Inflammatory macrophage (primary cell): ENCODE data around the gene PDE8B.

Source experiments
- DNase-seq, 2 donors: peaks; one replicate each; pipeline ENCODE4 v3.0.0-alpha.2; 2020 to 2022
- total RNA-seq, 18 experiments: gene quantifications; one replicate each; lab custom pipeline; 2026; ENCODE audit warnings: mixed read lengths in 6 of 18, inconsistent platforms in 2 of 18; lab: John Stamatoyannopoulos, UW

Gene PDE8B, protein sequence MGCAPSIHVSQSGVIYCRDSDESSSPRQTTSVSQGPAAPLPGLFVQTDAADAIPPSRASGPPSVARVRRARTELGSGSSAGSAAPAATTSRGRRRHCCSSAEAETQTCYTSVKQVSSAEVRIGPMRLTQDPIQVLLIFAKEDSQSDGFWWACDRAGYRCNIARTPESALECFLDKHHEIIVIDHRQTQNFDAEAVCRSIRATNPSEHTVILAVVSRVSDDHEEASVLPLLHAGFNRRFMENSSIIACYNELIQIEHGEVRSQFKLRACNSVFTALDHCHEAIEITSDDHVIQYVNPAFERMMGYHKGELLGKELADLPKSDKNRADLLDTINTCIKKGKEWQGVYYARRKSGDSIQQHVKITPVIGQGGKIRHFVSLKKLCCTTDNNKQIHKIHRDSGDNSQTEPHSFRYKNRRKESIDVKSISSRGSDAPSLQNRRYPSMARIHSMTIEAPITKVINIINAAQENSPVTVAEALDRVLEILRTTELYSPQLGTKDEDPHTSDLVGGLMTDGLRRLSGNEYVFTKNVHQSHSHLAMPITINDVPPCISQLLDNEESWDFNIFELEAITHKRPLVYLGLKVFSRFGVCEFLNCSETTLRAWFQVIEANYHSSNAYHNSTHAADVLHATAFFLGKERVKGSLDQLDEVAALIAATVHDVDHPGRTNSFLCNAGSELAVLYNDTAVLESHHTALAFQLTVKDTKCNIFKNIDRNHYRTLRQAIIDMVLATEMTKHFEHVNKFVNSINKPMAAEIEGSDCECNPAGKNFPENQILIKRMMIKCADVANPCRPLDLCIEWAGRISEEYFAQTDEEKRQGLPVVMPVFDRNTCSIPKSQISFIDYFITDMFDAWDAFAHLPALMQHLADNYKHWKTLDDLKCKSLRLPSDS
- total RNA-seq = 0 to 0.36 (median 0.07) reads per million in 18 experiments

DNA sequence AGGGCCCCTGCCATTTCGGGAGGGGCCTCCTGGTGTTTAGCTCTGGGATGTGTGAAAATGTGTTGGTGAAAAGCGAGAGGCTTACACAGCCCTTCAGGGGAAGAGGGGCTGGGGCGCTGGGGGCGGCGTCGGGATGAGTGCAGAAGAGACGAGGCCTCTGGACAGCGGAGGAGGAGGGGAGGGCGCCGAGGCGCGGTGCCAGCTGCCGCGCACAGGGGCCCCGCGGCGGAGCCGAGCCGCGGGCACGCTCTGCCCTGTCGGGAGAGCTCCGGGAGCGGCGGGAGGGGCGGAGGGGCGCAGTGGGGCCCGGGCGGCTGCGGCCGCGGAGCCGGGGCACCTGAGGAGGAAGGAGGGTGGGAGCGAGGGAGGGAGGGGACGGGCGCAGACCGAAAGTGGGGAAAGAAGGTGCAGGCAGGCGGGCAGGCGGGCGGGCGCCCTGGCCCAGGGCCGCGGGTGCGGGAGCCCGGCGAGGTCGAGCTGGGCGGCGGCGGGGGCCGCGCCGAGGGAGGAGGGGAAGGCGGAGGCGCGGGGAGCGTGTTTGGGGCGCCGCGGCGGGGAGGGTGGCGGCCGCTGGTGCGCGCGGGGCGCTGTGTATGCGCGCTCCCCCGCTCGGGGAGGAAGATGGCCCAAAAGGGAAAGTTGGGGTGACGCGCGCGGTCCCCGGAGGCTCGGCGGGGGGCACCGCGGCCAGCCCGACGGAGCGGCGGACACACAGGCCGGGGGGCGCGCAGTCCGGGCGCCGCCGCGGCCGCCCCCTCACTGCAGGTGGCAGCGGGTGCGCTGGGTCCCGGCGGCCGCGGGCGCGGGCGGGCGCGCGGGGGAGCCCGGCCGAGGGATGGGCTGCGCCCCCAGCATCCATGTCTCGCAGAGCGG lies at the start of gene PDE8B:
Gene PDE8B (plus strand): TSS at position 590 of the 873 bp plus-strand sequence. CDS start 246 bp downstream, at position 836.
- no peak for DNase-seq

DNA sequence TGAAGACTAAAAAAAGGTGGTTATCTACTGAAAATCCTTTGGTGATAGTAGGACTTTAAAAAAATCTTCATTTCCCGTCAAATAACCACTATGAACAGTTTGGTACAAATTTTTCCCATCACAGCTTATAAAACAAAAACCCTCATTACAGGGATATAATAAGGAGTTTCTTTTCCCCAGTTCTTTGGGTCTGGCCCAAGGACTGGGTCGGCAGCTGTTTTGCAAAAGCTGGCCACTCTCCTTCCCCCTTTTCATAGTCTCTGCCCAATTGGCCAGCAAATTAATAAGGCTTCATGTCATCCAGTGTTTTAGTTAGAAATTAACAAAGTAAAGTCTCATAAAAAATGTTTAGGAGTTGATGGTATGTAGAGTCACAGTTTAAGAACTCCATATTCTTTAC lies 47.0 kb upstream of the PDE8B start:
- no peak for DNase-seq

DNA sequence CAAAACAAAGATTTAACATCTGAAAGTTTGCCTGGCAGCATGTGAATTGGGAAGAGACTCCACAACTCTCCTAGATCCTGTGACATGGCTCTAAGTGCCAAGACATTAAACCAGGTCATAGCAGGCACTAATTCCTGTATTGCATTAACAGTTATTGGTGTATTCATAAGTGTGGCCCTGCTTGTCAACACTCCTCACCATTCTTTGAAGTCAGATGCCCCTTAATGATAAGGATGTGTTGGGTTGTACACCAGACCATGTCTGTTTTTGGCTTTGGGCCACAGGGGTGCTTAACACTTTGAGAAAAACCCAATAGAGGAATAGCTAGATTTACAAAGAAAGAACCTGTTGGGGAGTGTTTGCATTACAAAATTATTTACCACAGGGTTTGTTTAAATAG lies 43.4 kb upstream of the PDE8B start:
- no peak for DNase-seq

DNA sequence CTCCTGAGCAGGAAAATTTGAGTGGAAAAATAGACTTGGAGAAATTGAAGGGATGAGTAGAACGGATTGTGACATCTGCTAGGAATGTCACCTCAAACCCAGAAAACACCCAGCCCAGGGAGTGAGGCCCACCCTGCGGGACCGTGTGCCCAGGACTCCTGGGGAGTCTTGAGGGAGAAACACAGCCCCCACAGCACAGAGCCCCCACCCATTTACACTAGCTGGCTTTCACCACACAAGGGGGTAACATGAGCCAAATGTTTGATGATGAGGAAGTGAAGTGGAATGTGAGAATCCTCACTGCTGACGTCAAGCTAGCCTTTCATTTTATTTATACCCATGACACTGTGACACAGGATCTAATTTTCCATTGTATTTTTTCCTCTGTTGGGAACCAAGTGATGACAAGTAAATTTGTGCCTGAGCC lies 42.8 kb upstream of the PDE8B start:
- DNase-seq = no peak

DNA sequence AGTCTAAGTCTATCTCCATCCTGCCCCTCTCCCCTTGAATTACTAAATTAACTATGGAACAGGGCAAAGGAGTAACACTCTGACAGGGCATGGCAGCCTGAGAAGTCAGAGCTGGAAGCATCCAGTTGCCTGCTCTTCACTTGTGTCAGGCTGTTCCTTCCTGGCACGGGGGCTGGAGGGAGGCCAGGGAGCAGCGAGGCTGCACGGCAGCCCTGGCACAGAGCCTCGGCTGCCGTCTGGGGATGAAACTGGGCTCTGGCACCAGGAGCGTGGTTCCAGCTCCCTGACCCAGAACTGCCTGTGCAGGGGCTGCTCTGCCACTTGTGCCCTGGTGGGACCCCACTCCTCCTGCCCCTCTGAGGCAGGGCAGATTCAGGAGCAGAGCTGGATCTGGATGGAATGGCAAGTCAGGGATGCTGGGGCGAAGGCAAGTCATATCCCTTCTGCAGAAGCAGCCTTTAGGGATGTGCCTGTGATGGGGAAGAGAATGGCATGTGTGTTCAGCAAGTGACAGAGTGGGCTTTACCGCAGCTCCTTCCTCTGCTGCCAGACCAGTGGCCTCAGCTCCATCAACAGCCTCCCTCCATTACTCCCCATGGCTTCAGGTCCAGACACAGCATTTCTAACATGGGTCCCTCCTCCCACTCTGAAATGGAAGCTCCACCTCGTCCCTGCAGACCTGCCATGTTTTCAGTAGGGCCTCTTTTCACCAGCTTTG lies 42.2 kb upstream of the PDE8B start:
- DNase-seq = no peak

DNA sequence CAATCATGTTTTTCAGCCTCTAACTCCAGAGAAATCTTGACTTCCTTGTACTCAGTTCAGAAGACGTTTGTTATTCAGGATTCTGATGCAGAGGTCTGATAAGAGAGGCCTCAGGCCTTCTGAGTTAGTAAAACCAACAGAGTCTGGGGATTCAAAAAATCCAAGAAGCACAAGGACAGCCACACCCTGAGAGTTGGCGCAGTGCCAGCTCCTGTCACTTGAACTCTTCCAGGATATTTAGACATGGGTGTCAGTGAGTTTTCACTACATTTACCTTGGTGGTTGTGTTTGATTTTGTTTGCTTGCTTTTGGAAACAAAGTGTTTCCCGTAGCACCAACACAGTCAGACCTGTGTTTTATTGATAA lies 41.6 kb upstream of the PDE8B start:
- no peak for DNase-seq

DNA sequence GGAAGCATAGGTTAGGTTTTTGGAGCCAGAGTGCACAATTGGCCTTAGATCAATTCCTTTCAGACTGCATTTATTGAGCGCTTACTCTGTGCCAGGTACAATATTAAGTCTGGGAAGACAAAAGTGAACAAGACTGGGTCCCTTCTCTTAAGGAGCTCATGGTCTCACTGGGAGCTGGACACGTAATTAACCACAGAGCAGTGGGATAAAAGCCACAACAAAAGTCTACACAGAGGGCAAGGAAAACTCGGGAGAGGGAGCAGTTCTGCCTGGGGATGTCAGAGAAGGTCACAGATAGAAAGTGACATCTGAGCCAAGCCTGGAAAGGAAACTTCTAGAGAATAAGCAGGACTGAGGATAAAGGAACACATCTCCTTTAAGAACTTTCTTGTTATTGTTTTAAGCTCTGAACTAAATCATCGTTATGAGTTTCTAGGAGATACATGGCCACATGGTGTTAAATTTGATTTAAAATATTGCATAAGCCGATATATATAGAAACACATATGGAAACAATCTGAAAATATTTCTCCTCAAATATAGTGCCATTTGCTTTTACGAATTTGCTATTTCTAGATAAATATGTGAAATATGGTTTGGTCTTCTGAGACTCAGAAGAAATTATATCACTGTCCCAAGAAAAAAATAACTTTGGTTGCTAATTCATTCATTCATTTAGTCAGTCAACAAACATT lies 40.1 kb upstream of the PDE8B start:
- no peak for DNase-seq

DNA sequence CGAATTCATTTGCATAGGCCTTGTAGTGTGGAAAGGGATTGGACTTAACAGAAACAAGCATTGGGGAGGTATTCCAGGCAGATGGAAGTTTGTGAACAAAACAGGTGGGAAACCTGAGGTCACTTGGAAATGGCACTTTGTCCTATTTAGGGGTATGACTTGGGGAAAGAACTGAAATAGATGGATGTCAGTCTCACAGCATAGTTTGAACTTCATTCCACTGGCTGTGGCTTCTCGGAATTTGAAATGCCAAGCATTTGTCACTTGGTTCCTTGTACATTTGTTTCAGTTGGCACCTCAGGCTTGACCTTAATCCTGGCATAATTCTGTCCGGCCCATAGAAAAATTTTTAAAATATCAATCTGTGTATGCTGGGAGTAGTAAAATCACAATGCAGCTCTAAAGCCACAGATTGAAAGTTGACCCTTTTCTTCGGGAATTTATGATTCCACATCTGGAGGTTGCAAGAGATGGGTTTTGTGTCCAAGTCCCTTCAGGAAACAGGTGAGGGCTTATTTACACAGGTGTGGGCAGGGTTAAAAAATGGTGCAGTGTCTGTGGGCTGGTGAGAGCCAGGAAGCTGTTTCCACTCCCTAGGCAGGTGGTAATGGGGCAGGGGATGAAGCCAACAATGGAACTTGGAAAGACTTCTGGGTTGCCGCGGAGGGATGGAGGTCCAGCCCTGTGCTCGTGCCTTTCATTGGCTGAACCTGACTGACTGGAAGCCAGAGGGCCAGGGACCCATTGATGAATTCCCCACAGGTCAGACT lies 39.2 kb upstream of the PDE8B start:
- no peak for DNase-seq

DNA sequence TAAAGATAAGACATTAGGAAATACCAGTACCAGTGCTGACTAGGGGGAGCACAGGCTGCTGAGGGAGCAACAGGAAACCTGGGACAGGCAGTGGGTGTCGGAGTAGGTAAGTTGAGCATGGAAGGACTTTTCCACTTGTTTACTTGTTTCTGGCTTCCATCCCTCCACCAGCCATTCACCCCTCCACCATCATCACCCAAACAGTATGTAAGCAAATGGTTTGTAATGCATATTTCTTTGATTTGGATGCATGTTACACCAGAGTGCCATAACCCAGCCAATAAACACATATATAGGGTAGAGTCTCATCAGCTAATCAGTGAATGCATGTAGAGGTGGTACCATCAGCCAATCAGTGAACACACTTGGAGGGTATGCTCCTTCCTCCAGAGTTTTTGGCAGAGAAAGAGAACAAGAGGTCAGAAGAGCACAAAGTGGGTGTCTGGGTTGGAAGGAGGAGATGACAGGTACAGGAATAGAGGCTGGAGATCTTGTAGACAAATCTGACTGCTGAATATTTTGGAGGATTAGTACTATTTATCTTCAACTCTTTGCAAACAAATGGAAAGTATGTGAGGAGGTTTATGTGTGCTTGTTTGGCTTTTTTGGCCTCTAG lies 37.7 kb upstream of the PDE8B start:
- no peak for DNase-seq

DNA sequence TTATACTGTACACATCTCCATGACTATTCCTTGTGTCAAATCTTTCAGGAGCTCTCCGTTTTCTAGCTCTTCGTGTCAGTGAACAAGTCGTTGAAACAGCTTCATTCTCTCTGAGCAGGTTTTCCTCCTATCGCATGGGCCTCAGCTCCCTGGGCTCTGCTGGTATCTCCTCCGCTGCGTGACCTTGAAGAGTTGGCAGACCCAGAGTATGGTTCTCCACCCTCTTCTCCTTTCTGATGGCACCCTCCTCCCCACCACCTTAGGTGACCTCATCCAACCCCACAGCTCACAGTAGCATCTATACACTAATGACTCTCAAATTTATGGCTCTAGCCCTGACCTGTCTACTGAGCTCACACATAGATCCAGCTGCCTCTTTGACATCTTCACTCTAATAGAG lies 36.0 kb upstream of the PDE8B start:
- DNase-seq = no peak

DNA sequence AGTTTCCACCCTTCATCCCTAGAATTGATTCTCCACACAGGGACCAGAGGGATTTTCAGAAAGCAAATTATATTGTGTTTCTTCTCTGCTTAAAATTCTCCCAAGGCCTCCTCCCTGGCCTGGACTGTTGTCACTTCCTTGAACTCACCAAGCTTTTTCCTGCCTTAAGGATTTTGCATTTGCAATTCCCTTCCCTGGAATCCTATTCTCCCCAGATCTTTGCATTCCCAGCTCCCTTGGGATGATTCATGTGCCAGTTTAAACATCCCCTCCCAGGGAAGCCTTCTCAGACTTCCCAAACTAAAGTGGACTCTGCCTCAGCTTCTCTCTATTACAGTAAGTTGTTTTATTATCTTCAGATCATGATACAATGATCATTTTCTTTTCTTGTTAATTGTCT lies 35.2 kb upstream of the PDE8B start:
- DNase-seq = no peak

DNA sequence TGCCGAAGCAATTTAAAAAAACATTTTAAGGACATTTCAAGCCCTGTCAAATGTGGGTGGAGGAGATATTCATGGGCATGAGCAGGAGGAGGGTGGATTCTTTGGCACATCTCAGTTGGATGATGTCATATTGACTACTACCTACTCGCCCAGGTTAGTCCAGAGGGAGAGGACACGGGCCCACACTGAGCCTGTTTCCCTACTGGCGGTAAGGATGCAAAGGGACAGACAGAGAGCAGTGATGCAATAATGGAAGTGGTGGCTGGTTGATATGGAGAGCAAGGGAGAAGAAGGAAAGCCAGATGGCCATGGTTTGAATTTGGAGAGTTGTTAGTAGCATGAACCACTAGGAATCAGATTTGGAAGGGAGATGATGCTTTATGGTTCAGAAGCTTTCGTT lies 34.1 kb upstream of the PDE8B start:
- no peak for DNase-seq

DNA sequence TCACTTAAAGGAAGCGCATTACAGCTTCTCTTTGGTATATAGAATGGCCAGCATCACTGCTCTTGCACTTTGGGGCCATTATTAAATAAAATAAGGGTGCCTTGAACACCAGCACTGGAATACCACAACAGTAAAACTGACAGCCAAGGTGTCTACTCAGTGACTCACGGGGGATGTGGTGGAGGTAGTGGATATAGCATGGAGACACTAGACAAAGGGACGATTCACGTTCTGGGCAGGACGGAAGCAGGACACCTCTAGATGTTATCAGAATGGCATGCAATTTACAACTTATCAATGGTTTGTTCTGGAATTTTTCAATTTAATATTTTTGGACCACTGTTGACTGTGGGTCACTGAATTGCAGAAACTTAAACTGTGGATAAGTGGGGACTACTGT lies 32.9 kb upstream of the PDE8B start:
- no peak for DNase-seq

DNA sequence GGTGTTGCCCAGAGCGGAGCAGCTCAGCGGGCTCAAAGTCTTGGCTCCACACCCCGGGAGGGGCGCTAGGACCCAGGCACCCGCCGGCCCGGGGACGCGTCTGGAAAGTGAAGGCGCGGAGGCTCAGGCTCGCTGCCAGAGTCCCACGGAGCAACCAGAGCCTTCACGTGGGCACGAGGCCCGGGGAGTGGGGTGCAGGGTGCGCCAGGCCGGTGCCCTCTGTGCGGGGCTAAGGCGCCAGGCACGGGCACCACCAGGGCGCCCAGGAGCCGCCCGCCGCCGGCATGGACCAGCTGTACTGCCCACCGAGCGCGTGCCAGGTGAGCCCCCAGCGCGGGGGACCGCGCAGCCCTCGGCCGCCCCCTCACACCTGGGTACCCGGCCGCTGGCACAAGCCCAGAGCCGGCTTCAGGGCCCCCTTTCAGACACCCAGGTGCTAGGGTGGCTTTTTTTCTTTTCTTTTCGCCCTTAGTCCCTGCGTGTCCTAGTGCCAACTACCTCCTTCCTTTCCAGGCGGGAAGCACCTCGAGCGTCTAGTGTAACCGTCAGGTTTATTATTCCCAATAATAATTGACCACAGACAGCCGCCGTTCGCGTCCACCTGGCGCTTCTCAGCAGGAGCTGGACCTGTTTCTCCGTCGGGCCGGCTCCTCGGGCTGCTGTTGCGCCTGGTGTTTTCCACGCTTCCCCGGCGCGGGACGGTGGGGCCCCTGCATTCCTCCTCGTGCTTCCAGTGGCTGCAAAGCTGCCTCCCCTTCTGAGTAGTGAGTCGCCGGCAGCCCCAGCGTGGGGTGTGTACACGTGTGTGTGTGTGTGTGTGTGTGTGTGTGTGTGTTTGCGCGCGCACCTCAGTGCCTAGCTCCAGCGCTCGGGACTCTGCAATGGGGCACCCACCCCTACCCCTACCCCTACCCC lies 30.1 kb upstream of the PDE8B start:
- no peak for DNase-seq

DNA sequence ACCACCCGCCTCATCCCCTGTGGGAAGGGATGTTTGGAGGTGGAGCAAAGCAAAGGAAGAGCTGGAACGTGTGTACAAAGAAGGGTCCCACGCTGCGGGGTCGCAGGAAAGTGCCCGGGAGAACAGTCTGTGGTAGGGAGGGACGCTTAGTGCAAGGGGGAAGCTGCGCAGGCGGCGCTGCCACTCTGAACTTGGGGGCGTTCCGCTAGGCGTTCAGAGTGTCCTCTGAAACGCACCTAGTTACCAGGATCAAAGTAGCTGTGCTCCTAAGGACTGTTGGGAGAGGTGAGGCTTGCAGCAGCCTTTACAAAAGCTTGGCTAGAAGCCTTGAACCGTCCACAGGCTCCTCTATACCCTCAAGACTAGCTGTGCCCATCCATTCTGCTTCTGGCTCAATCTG lies 29.3 kb upstream of the PDE8B start:
- no peak for DNase-seq

DNA sequence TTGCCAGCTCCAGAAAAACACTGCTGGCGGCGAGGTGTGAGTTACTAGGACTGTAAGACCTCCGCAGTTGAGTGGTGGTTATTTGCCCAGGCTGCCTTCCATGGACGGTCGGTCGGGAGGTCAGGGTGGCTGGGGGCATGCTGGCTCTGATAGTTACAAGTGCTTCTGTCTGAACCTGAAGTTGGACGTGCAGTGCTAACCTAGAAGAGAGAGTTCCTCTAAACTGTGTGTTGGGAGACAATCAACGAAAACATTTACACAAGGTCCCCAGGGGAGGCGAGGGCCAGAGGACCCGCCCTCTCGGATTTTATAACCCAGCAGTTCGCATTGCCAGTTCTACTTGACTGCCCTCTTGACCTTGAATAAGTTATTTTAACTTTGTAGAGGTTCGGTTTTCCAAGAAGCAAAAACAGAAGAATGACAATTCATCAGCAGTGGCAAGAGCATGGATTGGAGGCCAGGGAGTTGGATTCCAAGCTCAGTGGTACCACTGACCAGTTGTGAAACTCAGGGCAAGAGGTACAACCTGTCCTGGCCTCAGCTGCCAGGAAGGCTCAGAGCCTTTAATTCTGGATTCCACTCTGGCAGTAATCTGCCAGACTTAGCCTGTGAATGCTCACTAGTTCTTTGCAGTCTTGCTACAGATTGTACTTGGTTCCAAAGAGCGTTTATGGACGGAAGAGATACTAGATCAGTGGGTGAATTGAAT lies 28.7 kb upstream of the PDE8B start:
- no peak for DNase-seq

DNA sequence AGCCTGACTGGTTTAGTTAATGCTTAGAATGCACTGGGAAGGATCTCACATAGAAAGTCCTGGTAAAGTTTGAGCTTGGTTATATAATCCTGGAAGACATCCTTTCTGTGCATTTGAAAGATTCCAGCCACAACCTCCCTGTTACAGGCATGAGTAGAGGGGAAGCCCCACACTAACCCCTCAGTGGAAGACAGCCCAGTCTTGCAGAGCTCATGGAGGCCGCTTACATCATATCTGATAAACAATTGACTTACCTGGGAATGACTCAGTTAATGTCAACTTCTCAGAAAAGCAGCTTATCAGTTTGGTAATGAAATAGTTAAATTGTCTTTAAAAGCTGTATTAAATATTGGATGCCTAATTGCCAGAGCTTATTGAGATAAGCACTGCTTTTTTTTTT lies 28.1 kb upstream of the PDE8B start:
- no peak for DNase-seq

DNA sequence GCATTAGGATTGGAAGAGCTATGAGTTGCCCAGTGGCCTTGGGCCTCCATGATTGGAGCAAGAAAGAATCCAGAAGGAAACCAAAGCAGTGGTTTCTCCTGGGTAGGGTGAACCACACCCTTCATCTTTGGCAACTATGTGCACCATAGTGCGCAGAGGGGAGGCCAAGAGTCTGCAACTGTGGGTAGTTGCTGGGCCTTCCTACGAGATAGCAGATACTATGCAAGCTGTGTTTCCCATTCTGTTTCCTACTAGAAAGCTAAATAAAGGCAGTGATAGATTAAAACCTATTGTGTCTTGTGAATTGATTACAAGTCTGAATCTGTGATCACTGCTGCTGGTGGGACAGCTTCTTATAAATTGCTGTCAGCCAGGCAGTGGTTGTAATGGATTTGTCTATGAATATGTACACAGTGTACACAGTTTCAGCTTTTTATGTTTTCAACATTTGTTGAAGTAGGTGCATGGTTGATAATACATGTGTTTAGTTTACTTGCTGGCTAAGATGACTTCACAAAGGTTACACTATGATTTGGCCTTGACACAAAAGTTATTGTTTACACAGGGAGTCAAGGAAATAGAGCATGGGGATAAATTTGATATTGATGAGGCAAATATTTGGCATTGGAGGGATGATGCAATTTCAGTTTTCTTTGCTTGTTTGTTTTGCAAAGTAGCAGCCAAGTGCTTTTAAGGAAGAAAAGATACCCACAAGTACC lies 23.7 kb upstream of the PDE8B start:
- DNase-seq = no peak
